H1 (cell line): ENCODE results near the gene SERGEF. TPM values are rescaled to one million over a fixed set of nuclear protein-coding genes. Genes with fewer than 3 reads are reported as not detected.
"Not testable (repeated sequence)": the region's sequence is repeated elsewhere in the genome, so short reads cannot be mapped to it uniquely, and the experiment has no call there.

Experiments
- CTCF ChIA-PET: fragments of 300-600 bp; sonication (Branson Sonifier 250); formaldehyde crosslinking; loops from one replicate; lab custom pipeline; 2021; ENCODE audit not compliant: partially characterized antibody; lab: Charles Lee
- POLR2A ChIA-PET: fragments of 300-600 bp; sonication (Branson Sonifier 250); formaldehyde crosslinking; loops from one replicate; lab custom pipeline; 2021; ENCODE audit warnings: inconsistent platforms; ENCODE audit not compliant: partially characterized antibody; lab: Charles Lee
- DNase-seq, 2 experiments: peaks; one replicate each; pipeline versions ENCODE4 v3.0.0 to v3.0.0-alpha.2; 2010 to 2022; ENCODE audit warnings: low spot score in 2 of 2, low read depth in 1 of 2, mixed read lengths in 1 of 2
- FAIRE-seq: peaks from 2 replicates; lab custom pipeline; 2011; peaks lifted over from hg19 to GRCh38; lab: Jason Lieb, UNC
- H2AFZ ChIP-seq: 2 replicates; pipeline ENCODE4 v1.8.1; 2012; ENCODE audit warnings: low read length, inconsistent platforms
- H2AK5ac ChIP-seq: 2 replicates; pipeline ENCODE4 v1.6.1; 2013; ENCODE audit warnings: low read depth, low read length
- H2BK120ac ChIP-seq: replicated peaks from 2 replicates; pipeline ENCODE3; 2013; ENCODE audit warnings: low read depth, low read length, inconsistent platforms
- H2BK12ac ChIP-seq: 2 replicates; pipeline ENCODE4 v1.6.1; 2013; ENCODE audit warnings: low read depth, low read length
- H2BK15ac ChIP-seq: 2 replicates; pipeline ENCODE4 v1.6.1; 2013; ENCODE audit warnings: low read length
- H2BK20ac ChIP-seq: 2 replicates; pipeline ENCODE4 v1.6.1; 2013; ENCODE audit warnings: low read length
- H2BK5ac ChIP-seq: 2 replicates; pipeline ENCODE4 v1.6.1; 2013; ENCODE audit warnings: low read depth, low read length
- H3K14ac ChIP-seq: 2 replicates; pipeline ENCODE4 v1.6.1; 2013; ENCODE audit warnings: inconsistent platforms; ENCODE audit not compliant: insufficient read length
- H3K18ac ChIP-seq: 2 replicates; pipeline ENCODE4 v1.6.1; 2013; ENCODE audit warnings: low read length; ENCODE audit errors: extremely low read depth
- H3K23ac ChIP-seq: 2 replicates; pipeline ENCODE4 v1.6.1; 2013; ENCODE audit warnings: inconsistent platforms; ENCODE audit not compliant: insufficient read length
- H3K23me2 ChIP-seq: 2 replicates; pipeline ENCODE4 v1.6.1; 2013; ENCODE audit warnings: low read depth, low read length
- H3K27ac ChIP-seq: 2 replicates; pipeline ENCODE4 v1.6.1; 2011; ENCODE audit warnings: low read depth, low read length, inconsistent platforms
- H3K27me3 ChIP-seq, 4 experiments: replicated peaks in 1 of 4; 1 replicate in 1 of 4; 2 replicates in 3 of 4; pipeline versions ENCODE4 v1.6.1 to v1.8.1; 2011 to 2013; ENCODE audit warnings: low read length in 3 of 4, mild to moderate bottlenecking in 3 of 4, inconsistent platforms in 2 of 4, mixed read lengths in 2 of 4, moderate library complexity in 1 of 4; ENCODE audit not compliant: control insufficient read depth in 3 of 4, insufficient read depth in 3 of 4; ENCODE audit errors: extremely low read depth in 1 of 4
- H3K36me3 ChIP-seq, 4 experiments: 2 replicates each; pipeline versions ENCODE4 v1.6.1 to v1.8.1; 2011 to 2013; ENCODE audit warnings: mild to moderate bottlenecking in 4 of 4, low read length in 3 of 4, moderate library complexity in 2 of 4, control low read depth in 1 of 4, inconsistent platforms in 1 of 4; ENCODE audit not compliant: insufficient read depth in 4 of 4, control insufficient read depth in 2 of 4
- H3K4ac ChIP-seq: replicated peaks from 2 replicates; pipeline ENCODE3; 2013; ENCODE audit warnings: low read length, low read depth, mixed read lengths, inconsistent platforms; ENCODE audit not compliant: insufficient read length
- H3K4me1 ChIP-seq, 4 experiments: replicated peaks in 1 of 4; 1 replicate in 1 of 4; 2 replicates in 3 of 4; pipeline versions ENCODE4 v1.6.1 to v1.8.1; 2011 to 2013; ENCODE audit warnings: low read length in 3 of 4, inconsistent platforms in 2 of 4, mixed read lengths in 1 of 4; ENCODE audit not compliant: insufficient read depth in 4 of 4, control insufficient read depth in 3 of 4
- H3K4me2 ChIP-seq, 2 experiments: 2 replicates each; pipeline versions ENCODE4 v1.6.1 to v1.8.1; 2011 to 2013; ENCODE audit warnings: low read depth in 2 of 2, low read length in 2 of 2, control low read depth in 1 of 2, inconsistent platforms in 1 of 2, mild to moderate bottlenecking in 1 of 2; ENCODE audit not compliant: insufficient read depth in 1 of 2
- H3K4me3 ChIP-seq, 4 experiments: fragments of 200-600, 300-600 bp in 1 of 4; sonication (generic), shearing (Covaris generic), sonication (Bioruptor Twin) in 1 of 4; 2 replicates each; pipeline versions ENCODE4 v1.5.1 to v1.8.1; 2011 to 2016; ENCODE audit warnings: low read length in 4 of 4, low read depth in 3 of 4, control low read depth in 2 of 4, inconsistent platforms in 2 of 4, mild to moderate bottlenecking in 2 of 4, mixed read lengths in 1 of 4, moderate library complexity in 1 of 4; ENCODE audit not compliant: insufficient read depth in 2 of 4; ENCODE audit errors: extremely low read depth in 1 of 4
- H3K56ac ChIP-seq: replicated peaks from 2 replicates; pipeline ENCODE3; 2013; ENCODE audit warnings: low read depth, mild to moderate bottlenecking, mixed read lengths, low read length, inconsistent platforms; ENCODE audit not compliant: insufficient read length
- H3K79me1 ChIP-seq: 2 replicates; pipeline ENCODE4 v1.6.1; 2013; ENCODE audit warnings: low read depth, low read length, control low read depth
- H3K79me2 ChIP-seq, 2 experiments: 2 replicates each; pipeline versions ENCODE4 v1.6.1 to v1.8.1; 2012 to 2013; ENCODE audit warnings: low read length in 2 of 2, mild to moderate bottlenecking in 2 of 2, inconsistent platforms in 1 of 2; ENCODE audit not compliant: insufficient read depth in 2 of 2, control insufficient read depth in 1 of 2
- H3K9ac ChIP-seq, 4 experiments: replicated peaks in 1 of 4; 1 replicate in 1 of 4; 2 replicates in 3 of 4; pipeline versions ENCODE4 v1.6.1 to v1.8.1; 2011 to 2013; ENCODE audit warnings: low read depth in 3 of 4, low read length in 3 of 4, control low read depth in 2 of 4, mild to moderate bottlenecking in 2 of 4, moderate library complexity in 2 of 4, inconsistent platforms in 1 of 4; ENCODE audit errors: extremely low read depth in 1 of 4
- H3K9me3 ChIP-seq, 2 experiments: 2 replicates each; pipeline versions ENCODE4 v1.6.1 to v1.8.1; 2012 to 2013; ENCODE audit warnings: mild to moderate bottlenecking in 2 of 2, moderate library complexity in 2 of 2, control low read depth in 1 of 2, inconsistent platforms in 1 of 2, low read depth in 1 of 2, low read length in 1 of 2, mixed read lengths in 1 of 2; ENCODE audit not compliant: insufficient read depth in 2 of 2
- H4K20me1 ChIP-seq, 2 experiments: replicated peaks in 1 of 2; 2 replicates each; pipeline versions ENCODE3 to v1.8.1; 2011 to 2013; ENCODE audit warnings: inconsistent platforms in 2 of 2, low read length in 2 of 2, mild to moderate bottlenecking in 1 of 2; ENCODE audit not compliant: insufficient read depth in 2 of 2, control insufficient read depth in 1 of 2
- H4K5ac ChIP-seq: 2 replicates; pipeline ENCODE4 v1.6.1; 2013; ENCODE audit warnings: low read length, low read depth, mixed read lengths, inconsistent platforms; ENCODE audit not compliant: insufficient read length
- H4K8ac ChIP-seq: 2 replicates; pipeline ENCODE4 v1.8.0; 2013; ENCODE audit warnings: mild to moderate bottlenecking, moderate library complexity, low read length, inconsistent platforms; ENCODE audit not compliant: insufficient read depth; ENCODE audit errors: extremely low read depth
- H4K91ac ChIP-seq: replicated peaks from 2 replicates; pipeline ENCODE3; 2013; ENCODE audit warnings: low read length, mixed read lengths, inconsistent platforms; ENCODE audit not compliant: insufficient read length
- WGBS, 2 experiments: shearing (Covaris generic) in 1 of 2; methylation state at CpG; one replicate each; pipeline versions ENCODE4 v1.1.6 to v1.1.7; 2013 to 2015; ENCODE audit warnings: low lambda C conversion rate in 2 of 2, mixed read lengths in 2 of 2, inconsistent platforms in 1 of 2, low coverage in 1 of 2, missing lambda C conversion rate in 1 of 2; ENCODE audit not compliant: insufficient replicate concordance in 2 of 2, insufficient coverage in 1 of 2, insufficient read length in 1 of 2; ENCODE audit errors: extremely low coverage in 1 of 2, missing lambda C conversion rate in 1 of 2; 5-methylcytosine and 5-hydroxymethylcytosine counted together
- polyA plus RNA-seq, 7 experiments: library from polyadenylated mRNA; depleted of rRNA in 3 of 7; stranded (reverse) in 5 of 7; unstranded in 2 of 7; fragments of >200 nt in 5 of 7; fragments of 200-250 nt in 2 of 7; gene quantifications; 1 replicate in 5 of 7; 2 replicates in 1 of 7; 4 replicates in 1 of 7; pipeline versions ENCODE4 v1.2.1 to v1.2.3, GENCODE V29; 2011 to 2013; ENCODE audit warnings: missing spikeins in 2 of 7, mixed read lengths in 2 of 7
- total RNA-seq: library from RNA; stranded (reverse); fragmentation: NEBNext Ultra II Directional; extraction: Animal tissue kit (Norgen Biotek cat#: 25700); gene quantifications from 2 replicates; pipeline ENCODE4 v1.2.1, GENCODE V29; 2021

The SERGEF gene
- total and polyA plus RNA-seq, 2 of the 8 experiments (the other 6 are each of a cell fraction or from before 2014, with no cell fraction given): 16.6 to 28.8 TPM

- H2AFZ ChIP-seq, H3K4ac ChIP-seq, DNase-seq, H2BK15ac ChIP-seq, H3K4me2 ChIP-seq, H3K36me3 ChIP-seq, H4K8ac ChIP-seq, H3K9ac ChIP-seq, H3K79me2 ChIP-seq, H3K27ac ChIP-seq, H3K23ac ChIP-seq, FAIRE-seq, H2BK12ac ChIP-seq, H3K14ac ChIP-seq, POLR2A ChIA-PET, H3K18ac ChIP-seq, H3K4me1 ChIP-seq, H4K91ac ChIP-seq, H2BK5ac ChIP-seq, H3K4me3 ChIP-seq, H2BK20ac ChIP-seq, H3K79me1 ChIP-seq, H3K23me2 ChIP-seq, H2BK120ac ChIP-seq, H4K5ac ChIP-seq, H4K20me1 ChIP-seq, H2AK5ac ChIP-seq, H3K56ac ChIP-seq, H3K27me3 ChIP-seq, H3K9me3 ChIP-seq: not testable (repeated sequence)
- CTCF ChIA-PET: interaction anchor here (1.0 kb wide), 1 partner anchor 8 kb away, joined by 4 read pairs; no protein-coding TSS in a partner anchor
- WGBS, 2 experiments: 95% methylated on average over 3 of the region's 3 CpGs; no CpG with 5 or more reads in 1 of the 2 experiments
Observed at GRCh38 chr11:17868398-17868797, 144.4 kb downstream of the SERGEF start.
